Measurements from ENCODE around the gene TNFRSF19. TPM values are rescaled to one million over a fixed set of nuclear protein-coding genes. Genes with fewer than 3 reads are reported as not detected.

Gene TNFRSF19
- total and polyA plus RNA-seq, 3 donors from 2014 or later = 5.7 to 8.4 (median 6.2) TPM

DNA sequence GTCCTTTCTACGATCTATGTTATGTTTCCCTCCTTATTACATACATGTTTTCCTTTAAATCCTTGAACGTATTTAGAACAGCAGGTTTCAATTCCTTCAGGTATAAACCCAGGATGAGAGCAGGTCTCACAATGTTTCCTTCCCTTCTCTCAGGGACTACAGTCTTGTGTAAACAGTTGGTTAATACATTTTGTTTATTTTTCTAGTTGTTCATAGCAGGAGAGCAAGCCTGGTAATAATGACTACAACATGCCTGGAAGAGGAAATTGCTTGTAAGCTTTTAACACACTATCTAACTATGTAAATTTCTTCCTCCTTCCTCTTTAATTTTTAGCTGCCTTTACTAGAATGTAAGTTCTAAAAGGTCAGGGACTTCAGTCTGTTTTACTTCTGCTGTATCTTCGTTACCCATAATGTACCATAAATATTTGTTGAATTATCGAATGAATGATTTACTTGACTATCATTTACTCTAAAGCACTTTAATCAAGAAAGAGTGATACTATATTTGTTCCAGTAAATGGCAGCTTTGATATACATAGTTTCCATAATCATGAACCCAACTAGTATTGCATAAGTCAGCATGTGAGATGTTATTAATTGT, 28.9 kb upstream of the TNFRSF19 start:
- no peak overlapping the region for H3K4me3 ChIP-seq
- no peaks in the 10 kb centered on the region for H3K4me1 ChIP-seq
- DNase-seq = no peak
- intact Hi-C loops (cut with DNase I; ENCODE audit: low total_unique reads) = no loop called here
- no peak overlapping the region for H3K27ac ChIP-seq
- TF ChIP-seq, protein P1, sequence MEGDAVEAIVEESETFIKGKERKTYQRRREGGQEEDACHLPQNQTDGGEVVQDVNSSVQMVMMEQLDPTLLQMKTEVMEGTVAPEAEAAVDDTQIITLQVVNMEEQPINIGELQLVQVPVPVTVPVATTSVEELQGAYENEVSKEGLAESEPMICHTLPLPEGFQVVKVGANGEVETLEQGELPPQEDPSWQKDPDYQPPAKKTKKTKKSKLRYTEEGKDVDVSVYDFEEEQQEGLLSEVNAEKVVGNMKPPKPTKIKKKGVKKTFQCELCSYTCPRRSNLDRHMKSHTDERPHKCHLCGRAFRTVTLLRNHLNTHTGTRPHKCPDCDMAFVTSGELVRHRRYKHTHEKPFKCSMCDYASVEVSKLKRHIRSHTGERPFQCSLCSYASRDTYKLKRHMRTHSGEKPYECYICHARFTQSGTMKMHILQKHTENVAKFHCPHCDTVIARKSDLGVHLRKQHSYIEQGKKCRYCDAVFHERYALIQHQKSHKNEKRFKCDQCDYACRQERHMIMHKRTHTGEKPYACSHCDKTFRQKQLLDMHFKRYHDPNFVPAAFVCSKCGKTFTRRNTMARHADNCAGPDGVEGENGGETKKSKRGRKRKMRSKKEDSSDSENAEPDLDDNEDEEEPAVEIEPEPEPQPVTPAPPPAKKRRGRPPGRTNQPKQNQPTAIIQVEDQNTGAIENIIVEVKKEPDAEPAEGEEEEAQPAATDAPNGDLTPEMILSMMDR (IDR thresholded peaks at IDR 0.05) = no peak
- no peak for TF ChIP-seq POLR2A (IDR thresholded peaks at IDR 0.05)
- H3K9me3 ChIP-seq = no peaks in the 10 kb centered on the region
- WGBS, 2 donors = 90 to 96% methylated on average over 4 of the region's 4 CpGs
- H3K36me3 ChIP-seq (ENCODE audit: low read depth, missing control alignments) = no peaks in the 10 kb centered on the region
- no peaks in the 10 kb centered on the region for H3K27me3 ChIP-seq

DNA sequence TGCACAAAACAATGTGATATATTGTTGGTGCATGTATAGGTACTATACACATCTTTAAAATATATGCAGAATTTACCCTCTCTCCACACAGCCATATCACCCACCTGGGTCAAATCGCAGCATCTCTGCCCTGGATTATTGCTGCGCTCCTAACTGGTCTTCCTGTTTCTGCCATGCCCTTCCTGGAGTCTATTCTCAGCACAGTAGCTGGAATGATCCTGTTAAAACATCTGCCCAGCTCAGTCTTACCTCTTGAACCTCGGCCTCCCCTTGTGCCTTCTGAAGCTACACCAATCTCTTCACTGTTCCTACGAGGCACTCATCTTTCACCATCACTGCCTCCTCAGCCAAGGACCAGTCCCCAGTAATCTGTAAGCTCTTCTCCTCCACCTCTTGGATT, 25.5 kb upstream of the TNFRSF19 start:
- Histone ChIP-seq H3K4me1 (no peaks in the 10 kb centered on the region), H3K4me3 (no peak overlapping the region), H3K27ac (no peak overlapping the region), H3K9me3 (no peaks in the 10 kb centered on the region), H3K27me3 (no peaks in the 10 kb centered on the region), H3K36me3 (ENCODE audit: low read depth, missing control alignments) (no peaks in the 10 kb centered on the region)
- 80 to 82% methylated on average over 4 of the region's 4 CpGs for WGBS, 2 donors
- intact Hi-C loops (cut with DNase I; ENCODE audit: low total_unique reads) = no loop called here
- no peak for TF ChIP-seq POLR2A (IDR thresholded peaks at IDR 0.05)
- TF ChIP-seq, protein P1 (IDR thresholded peaks at IDR 0.05) = no peak
- DNase-seq = no peak

GRCh38 chr13:23547000-23547590, 23.1 kb upstream of the TNFRSF19 start:
- peak overlapping the region; percentile 53 to 59 for H3K4me3 ChIP-seq
- H3K9me3 ChIP-seq = no peaks in the 10 kb centered on the region
- intact Hi-C loops (cut with DNase I; ENCODE audit: low total_unique reads) = no loop called here
- peak overlapping the region; percentile 42 to 87 for H3K27ac ChIP-seq
- no peaks in the 10 kb centered on the region for H3K27me3 ChIP-seq
- no peaks in the 10 kb centered on the region for H3K36me3 ChIP-seq (ENCODE audit: low read depth, missing control alignments)
- 2 to 4% methylated on average over 31 of the region's 31 CpGs for WGBS, 2 donors
- no peaks in the 10 kb centered on the region for H3K4me1 ChIP-seq
- TF ChIP-seq POLR2A (IDR thresholded peaks at IDR 0.05) = no peak
- TF ChIP-seq, protein P1 (IDR thresholded peaks at IDR 0.05) = no peak
- DNase-seq = peak; percentile 41

DNA sequence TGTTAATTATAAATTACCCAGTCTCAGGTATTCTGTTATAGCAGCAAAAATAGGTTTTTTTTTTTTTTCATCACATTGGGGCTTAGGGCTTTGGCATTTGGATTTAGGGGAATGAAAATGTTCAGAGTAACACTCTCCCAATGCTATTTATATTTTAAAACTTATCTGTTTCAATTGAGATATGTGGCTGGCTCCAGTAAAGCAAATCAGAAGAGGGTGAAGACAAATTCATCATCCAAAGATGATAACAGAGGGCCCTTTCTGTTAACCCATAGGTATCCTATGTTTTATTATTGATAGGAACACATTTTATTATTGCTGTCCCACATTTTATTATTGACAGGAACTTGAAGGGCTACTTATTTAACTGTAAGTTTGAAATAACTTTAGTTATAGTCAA, 20.5 kb upstream of the TNFRSF19 start:
- Histone ChIP-seq H3K4me3 (no peak overlapping the region), H3K27ac (no peak overlapping the region), H3K4me1 (no peaks in the 10 kb centered on the region), H3K27me3 (no peaks in the 10 kb centered on the region), H3K9me3 (no peaks in the 10 kb centered on the region), H3K36me3 (ENCODE audit: low read depth, missing control alignments) (no peaks in the 10 kb centered on the region)
- intact Hi-C loops (cut with DNase I; ENCODE audit: low total_unique reads) = no loop called here
- no peak for DNase-seq
- TF ChIP-seq POLR2A (IDR thresholded peaks at IDR 0.05) = no peak
- TF ChIP-seq, protein P1 (IDR thresholded peaks at IDR 0.05) = no peak

DNA sequence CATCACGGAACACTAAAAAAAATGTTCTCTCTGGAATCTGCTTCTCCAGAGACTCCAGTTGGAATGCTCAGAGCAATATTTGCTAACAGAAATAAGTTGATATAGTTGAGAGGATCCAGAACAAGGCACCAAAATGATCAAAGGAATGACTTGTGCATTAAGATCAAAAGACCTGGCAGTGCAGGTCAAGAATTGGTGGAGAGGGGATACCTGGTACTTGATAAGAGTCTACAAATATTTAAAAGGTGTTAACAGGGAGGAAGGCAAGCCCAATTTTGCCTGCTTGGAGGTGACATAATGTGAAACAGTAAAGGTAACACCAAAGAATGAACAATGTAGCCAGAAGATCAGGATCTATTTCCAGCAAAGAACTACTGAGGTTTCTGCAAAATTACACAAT, 20.0 kb upstream of the TNFRSF19 start:
- no peaks in the 10 kb centered on the region for H3K4me1 ChIP-seq
- TF ChIP-seq, protein P1 (IDR thresholded peaks at IDR 0.05) = no peak
- TF ChIP-seq POLR2A (IDR thresholded peaks at IDR 0.05) = no peak
- no peaks in the 10 kb centered on the region for H3K9me3 ChIP-seq
- WGBS, 2 donors = 73 to 78% methylated on average over 1 of the region's 1 CpG
- intact Hi-C loops (cut with DNase I; ENCODE audit: low total_unique reads) = no loop called here
- no peak overlapping the region for H3K27ac ChIP-seq
- no peaks in the 10 kb centered on the region for H3K36me3 ChIP-seq (ENCODE audit: low read depth, missing control alignments)
- H3K27me3 ChIP-seq = no peaks in the 10 kb centered on the region
- DNase-seq = no peak
- no peak overlapping the region for H3K4me3 ChIP-seq

Measured in testis (tissue), 3 donors.